ENCODE measurements around the gene RABGAP1L.
"Not testable (repeated sequence)": the region's sequence is repeated elsewhere in the genome, so short reads cannot be mapped to it uniquely, and the experiment has no call there.

Gene RABGAP1L

DNA sequence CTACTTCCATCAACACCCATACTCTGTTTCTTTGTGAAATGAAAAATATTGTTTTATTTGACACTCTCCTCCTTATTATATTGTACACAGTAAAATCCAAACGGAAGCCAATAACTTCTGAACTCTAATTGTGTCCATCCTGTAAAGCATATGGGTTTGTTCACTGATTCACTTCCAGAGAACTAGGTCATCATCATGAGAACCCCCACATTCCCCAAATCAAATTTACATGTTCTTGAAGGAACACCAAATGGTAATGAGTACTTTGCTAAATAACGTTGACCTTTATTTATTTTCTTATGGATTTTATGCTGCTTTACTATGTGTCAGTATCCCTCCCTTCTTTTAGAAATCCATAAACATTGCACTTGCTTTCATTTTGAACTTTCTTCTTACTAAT is 627.0 kb downstream of the RABGAP1L start:
- DNase-seq: no peak

DNA sequence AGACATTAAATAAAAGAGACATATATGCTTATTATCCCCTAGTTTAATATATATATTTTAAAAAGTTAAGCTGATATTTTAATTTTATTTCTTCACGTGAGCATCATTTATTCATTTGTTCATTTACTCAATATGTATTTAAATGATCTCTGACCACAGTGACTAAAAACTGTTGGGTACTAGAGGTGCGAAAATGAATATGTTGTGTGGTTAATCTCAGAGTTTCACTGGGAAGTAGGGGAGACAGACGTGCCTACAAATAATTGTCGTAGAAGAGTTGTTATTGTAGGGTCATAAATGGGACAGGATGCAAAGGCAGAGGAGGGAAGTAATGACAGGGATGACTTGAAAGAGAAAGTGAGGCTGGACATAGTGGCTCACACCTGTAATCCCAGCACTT is 627.4 kb downstream of the RABGAP1L start:
- no peak for DNase-seq

GRCh38 chr1:174788981-174789380 is 629.7 kb downstream of the RABGAP1L start:
- DNase-seq: no peak

DNA sequence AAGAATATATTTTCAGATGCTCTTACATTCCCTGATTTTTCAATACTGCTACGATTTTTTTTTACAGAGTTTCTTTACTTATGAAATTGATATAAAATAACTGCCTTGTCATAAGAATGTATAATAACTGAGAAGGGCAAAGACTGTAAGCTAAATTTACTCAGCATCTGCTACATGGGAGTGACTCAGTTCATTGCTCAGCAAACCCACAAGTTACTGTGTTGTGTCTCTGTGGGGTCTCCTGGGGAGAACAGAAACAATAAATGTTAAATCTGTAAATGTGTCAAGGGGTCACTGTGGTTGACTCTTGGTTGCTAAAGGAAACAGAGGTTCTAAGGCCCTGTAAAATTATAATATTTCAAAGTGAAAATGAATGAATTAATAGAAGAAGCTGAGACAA is 630.1 kb downstream of the RABGAP1L start:
- no peak for DNase-seq

GRCh38 chr1:174791863-174792262 is 632.5 kb downstream of the RABGAP1L start:
- DNase-seq: no peak

DNA sequence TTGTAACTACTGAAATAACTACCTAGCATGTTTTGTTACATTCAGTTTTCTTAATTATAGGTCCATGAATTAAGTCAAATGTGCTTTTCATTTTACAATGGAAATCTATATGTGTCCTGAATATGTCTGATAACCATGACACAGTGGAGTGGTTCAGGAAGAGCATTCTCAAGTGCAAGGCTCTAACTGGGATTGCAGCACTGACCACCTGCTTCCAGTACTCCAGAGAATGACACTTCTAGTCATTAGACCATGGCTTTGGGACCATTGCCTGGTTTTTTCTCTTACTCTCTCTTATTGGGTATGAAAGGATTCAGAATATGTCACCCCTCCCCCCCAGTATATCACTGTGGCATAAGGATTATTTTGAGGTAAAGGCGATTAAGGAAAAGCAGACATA is 635.5 kb downstream of the RABGAP1L start:
- no peak for DNase-seq

- DNase-seq: no peak
Measured at GRCh38 chr1:174795806-174796205, 636.5 kb downstream of the RABGAP1L start.

DNA sequence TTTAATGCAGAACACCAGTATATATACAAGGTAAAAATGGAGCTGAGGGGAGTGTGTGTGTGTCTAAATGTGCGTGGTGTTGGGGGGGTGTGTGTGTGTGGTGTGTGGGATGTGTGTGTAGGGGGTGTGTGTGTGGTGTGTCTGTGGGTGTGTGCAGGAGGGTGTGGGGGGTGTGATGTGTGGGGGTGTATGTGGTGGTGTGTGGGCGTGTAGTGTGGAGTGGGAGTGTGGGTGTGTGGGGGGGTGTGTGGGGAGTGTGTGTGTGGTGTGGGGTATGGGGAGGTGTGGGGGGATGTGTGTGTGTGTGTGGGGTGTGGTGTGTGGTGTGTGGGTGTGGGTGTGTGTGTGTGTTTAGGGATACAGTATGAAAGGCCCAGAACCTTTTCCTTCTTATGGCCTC is 638.1 kb downstream of the RABGAP1L start:
- no peak for DNase-seq

DNA sequence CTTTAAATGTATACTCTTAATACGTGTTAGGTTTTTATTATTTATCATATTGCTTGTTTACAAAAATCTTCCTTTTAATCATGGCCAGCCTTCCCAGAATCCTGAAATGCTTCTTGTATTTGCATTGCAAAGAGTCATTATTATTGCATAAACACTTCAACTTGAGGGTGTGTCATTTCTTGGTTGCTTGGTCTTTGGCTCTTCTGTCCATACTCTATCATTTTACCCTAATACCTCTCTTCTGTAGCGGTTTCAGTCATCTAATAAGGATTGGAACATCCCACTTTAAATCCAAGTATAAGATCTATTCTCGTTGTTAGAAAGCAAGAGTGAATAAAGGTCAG is 639.8 kb downstream of the RABGAP1L start:
- DNase-seq: no peak

- DNase-seq: no peak
Measured at GRCh38 chr1:174800216-174800851, 641.0 kb downstream of the RABGAP1L start.

- no peak for DNase-seq
Measured at GRCh38 chr1:174800876-174801275, 641.6 kb downstream of the RABGAP1L start.

- DNase-seq: no peak
Measured at GRCh38 chr1:174809755-174810280, 650.5 kb downstream of the RABGAP1L start.

- no peak for DNase-seq
Measured at GRCh38 chr1:174812016-174812415, 652.7 kb downstream of the RABGAP1L start.

GRCh38 chr1:174812656-174813055 is 653.3 kb downstream of the RABGAP1L start:
- no peak for DNase-seq

GRCh38 chr1:174815036-174815435 is 655.7 kb downstream of the RABGAP1L start:
- DNase-seq: no peak

DNA sequence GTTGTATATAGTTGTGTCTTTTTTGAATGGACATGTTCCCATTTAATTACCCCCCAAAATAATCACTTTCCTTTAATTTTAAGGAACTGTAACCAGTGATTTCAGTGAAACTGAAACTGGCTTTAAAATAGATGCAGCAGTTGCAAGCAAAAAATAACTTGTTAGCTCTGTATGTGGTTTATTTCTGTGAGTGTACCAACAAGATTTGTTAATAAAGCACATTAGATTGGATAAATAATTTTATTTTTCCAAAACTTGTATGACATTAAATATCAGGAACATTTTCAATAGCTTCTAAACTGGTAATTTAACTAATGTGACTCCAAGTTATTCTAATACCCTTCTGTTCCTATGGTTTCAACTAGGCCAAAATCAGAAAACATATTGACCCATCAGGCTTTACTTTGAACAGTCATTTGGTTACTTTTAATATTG is 656.2 kb downstream of the RABGAP1L start:
- no peak for DNase-seq

GRCh38 chr1:174816621-174817020 is 657.3 kb downstream of the RABGAP1L start:
- not testable (repeated sequence) for DNase-seq

GRCh38 chr1:174818014-174818616 is 658.8 kb downstream of the RABGAP1L start:
- DNase-seq: no peak

DNA sequence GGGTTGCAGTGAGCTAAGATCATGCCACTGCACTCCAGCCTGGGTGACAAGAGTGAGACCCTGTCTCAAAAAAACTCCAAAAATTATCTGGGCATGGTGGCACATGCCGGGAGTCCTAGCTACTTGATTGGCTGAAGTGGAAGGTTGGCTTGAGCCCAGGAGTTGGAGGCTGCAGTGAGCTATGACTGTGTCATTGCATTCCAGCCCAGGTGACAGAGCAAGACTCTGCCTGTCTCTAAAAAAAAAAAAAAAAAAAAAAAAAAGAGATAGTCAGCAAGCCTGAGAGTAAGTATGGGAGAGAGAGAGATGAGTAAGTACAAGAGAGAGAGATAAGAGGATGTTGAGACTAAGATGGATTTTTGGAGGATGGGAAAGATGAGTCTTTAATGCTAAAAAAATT is 659.6 kb downstream of the RABGAP1L start:
- DNase-seq: no peak

- no peak for DNase-seq
Measured at GRCh38 chr1:174819596-174819995, 660.3 kb downstream of the RABGAP1L start.

DNA sequence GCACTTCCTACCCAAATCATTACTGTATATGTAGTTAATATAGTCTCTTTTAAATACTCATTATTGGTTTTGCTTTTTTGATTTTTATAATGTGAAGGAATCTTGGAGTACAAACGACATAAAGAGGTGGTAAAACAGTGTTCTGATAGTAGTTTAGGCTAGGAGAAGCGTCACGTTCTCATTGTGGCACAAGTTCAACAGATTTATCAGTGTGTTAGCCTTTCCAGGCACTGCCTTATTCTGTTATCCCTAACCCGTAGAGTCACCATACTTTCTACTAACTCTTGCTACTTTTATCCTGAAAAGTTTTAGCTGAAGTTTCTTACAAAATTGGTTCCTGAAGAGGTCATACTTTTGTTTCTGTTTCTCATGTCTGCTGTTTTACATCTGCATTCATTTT is 665.8 kb downstream of the RABGAP1L start:
- DNase-seq: no peak

GRCh38 chr1:174825806-174826205 is 666.5 kb downstream of the RABGAP1L start:
- DNase-seq: no peak

- no peak for DNase-seq
Measured at GRCh38 chr1:174828264-174828663, 668.9 kb downstream of the RABGAP1L start.

DNA sequence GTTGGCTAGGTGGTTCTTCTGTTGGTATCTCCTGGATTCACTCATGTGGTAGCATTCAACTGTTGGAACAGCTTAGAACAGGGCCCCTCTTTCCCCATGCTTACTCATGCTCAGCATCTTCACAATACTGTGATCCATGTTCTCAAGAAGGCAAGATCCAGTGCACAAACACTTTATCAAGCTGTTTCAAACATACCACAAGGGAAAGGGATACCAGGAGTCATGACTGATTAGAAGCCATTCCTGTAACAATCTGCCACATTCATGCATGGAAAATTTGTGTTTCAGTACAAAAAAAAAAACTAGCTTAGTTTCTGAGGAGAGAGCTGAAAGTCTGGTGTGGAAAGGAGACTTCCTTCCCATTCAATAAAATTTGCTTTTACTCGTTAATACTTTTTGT is 670.7 kb downstream of the RABGAP1L start:
- no peak for DNase-seq

DNA sequence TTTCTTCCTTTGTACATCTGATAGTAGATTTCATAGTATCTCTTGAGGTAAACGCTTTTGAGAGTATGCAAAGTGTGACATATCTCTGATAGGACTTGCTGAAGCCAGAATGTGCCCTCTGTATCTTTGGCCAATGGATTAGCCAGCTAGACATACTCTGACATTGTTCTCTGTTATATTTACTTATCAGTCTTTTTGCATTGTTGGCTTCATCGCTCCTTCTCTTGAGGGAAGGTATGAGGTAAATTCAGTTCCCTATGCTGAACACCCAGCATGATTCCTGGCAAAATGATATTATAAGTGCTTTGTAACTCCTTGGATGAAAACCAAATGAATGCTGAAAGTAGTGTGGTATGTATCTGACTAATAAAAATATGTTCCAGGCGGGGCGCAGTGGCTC is 677.2 kb downstream of the RABGAP1L start:
- no peak for DNase-seq
